SIG-M5 treated with dmso at 0.1 percent for 504 hours (cell line): ENCODE results near the gene CELF1.

Experiments
- DNase-seq: peaks from one replicate; lab custom pipeline; 2025; ENCODE audit not compliant: unreplicated experiment; lab: John Stamatoyannopoulos, UW

CELF1 gene

DNA sequence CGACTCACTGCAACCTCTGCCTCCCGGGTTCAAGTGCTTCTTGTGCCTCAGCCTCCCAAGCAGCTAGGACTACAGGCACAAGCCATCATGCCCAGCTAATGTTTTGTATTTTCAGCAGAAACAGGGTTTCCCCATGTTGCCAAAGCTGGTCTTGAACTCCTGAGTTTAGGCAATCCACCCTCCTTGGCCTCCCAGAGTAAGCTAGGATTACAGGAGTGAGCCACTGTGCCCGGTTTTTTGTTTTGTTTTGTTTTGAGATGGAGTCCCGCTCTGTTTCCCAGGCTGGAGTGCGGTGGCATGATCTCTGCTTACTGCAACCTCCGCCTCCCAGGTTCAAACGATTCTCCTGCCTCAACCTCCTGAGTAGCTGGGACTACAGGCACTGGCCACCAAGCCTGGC, 41.0 kb downstream of the CELF1 start:
- DNase-seq, result no peak

DNA sequence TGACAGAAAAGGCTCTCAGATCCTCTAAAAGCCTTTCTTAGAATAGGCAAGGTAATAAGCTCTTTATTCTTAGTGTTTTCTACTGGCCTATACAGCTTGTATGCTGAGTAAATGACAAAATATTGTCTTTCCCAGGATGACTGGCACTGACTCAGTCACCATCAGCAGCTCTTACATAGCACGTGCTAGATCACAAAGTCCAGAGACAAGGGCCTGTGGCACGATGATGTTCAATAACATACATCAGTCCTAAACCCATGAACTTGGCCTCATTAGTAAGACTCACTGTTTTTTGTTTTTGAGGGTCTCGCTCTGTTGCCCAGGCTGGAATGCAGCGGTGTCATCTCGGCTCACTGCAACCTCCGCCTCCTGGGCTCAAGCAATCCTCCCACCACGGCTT, 42.7 kb downstream of the CELF1 start:
- DNase-seq, result no peak

DNA sequence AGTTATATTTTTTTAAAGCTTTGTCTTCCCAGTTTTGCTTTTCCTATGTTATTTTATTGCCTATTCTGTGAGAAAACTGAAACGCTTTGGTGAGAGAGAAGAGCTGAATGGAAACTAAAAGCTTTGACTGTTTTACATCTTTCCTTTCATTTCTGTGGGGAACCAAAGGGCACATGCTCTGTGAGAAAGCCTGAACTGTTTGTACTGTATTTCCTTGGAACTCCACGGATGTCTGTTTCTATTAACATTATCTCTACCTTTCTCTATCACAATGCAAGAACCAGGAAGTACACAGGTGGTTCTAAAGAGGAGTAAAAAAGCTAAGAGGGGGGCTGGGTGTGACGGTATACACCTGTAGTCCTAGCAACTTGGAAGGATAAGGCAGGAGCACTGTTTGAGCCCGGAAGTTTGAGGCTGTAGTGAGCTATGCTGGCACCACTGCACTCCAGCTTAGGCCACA, 43.8 kb downstream of the CELF1 start:
- DNase-seq, result no peak

DNA sequence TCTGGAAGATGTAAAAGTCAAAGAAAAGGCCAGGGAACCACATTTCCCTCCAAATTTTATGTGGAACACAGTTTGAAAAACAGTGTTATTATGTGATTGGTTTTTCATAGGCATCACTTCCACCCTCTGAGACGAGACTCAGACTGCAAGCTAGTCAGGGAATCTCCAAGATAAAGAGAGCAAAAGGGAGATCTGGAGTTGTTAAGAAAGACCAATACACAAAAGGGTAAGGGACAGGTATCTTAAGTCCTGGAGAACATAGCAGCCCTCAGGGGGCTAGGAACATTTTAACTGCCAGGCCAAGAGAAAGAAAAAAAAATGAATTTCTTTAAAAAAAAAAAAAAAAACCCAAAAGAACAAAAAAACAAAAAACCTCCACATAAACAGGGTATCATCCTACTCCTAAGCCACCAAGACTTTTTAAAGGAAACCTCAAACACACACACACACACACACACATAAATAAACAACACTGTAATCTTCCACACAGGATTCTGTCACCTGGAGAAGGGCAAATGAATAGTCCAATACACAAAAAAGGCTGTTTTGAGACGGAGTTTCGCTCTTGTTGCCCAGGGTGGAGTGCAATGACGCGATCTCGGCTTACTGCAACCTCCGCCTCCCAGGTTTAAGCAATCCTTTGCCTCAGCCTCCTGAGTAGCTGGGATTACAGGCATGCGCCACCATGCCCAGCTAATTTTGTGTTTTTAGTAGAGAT, 44.5 kb downstream of the CELF1 start:
- no peak for DNase-seq

DNA sequence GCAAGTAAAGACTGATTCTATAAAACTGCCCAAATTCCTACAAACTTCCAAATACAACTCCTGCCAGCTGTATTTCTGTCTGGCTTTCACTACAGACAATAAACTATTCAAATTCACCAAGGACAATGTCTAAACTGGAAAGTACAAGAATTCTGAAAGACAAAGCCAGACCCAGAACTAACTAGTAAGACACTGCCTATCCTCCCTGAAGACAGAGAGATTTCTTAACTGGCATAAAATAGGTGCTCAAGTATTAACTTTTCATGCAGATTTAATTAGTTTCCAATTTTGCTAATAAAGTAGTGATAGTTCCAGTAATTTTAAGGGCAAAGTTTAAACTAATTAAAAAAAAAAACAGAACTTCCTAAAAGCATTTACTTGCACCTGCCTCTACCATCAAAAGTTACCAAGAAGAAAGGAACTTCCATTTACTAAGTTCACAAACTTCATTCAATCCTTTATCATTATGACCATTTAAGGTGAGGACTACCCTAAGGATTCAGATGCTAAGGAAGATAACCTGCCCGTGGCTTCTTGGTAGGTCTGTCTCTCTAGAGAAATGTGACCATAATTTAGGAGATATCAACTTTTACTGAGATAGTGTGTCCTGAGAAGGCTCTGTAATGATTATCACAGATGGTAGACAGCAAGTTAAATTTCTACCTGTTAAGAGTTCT, 45.2 kb downstream of the CELF1 start:
- DNase-seq, result no peak

DNA sequence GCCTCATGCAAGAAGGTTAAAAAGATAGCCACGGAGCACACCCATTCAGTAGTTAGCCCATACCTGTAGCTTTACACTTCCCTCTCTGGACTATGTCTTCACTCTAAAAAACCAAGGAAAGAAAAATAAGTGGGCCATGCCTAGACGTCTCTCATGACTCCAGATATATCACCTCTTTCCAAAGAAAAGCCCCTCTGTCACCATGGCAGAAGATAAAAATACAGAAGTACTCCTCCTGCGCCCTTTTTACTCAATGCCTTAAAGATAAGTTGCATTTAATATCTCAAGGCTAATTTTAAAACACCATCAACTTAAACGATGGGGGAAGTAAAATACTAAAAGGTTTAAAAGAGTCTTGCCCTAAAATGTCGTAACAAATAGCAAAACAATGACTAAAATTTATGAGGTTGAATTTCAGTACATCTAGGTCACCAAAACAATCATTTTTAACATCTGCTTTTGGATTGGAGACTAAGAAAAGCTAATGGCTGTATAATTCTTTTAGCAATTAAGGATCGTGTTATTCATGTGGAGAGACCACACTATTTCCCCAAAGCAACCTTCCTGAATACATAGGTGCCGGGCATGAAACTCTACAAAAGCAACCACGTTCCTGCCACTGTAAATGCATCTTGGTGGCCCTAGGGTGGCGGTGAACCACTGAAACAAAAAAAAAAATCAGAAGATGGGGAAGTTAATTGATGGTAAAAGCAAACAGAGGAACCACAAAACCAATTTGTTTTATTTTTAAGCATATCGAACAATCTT, 46.0 kb downstream of the CELF1 start:
- no peak for DNase-seq

DNA sequence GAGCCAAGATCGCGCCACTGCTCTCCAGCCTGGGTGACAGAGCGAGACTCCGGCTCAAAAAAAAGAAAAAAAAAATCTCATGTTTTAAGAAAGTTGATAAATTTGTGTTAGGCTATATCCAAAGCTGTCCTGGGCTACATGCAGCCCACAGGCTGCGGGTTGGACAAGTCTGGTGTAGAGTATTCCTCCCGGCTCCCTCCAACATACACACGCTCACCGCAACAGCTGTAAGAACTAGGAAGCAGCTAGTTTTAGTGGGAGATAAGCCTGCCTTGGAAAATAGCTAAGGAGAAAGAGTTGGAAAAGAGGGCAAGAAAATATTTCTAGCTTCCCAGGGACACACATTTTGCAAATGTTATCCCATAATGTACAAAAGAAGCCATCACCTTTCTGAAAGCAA, 46.6 kb downstream of the CELF1 start:
- DNase-seq, result no peak

DNA sequence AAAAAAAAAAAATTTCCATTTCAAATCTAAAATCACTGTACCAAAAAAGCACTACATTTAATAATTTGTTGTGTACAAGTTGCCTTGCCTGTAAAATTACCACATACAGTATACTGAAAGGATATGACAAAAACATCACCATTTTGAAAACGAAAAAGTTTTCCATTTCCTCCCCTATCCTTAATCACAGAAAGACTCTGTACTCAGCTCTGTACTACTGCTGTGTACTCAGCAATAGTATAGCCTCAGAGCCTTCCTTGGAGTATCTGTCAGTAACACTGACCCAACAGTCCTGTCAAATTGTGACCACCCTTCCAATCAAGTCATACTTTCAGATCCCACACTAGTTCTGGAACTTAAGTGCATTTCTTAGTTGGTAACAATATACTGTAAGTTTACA, 48.0 kb downstream of the CELF1 start:
- no peak for DNase-seq

DNA sequence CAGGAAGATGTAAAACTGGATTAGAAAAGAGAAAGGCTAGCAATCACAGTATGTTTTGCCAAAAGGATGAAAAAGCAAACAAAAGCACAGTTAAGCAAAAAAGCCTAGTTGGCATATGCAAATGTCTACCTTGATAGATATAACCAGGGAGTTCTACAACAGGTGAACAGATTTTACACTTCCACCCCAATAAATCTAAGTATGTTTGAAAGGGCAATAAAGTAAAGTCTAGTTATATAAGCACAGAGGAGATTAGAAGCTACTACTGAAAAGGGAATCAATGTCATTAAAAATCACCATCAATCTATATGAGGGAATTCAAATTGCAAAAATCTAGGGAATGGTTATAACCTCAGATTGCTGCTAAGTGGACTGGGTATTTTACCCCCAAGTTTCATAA, 49.7 kb downstream of the CELF1 start:
- DNase-seq, result no peak

DNA sequence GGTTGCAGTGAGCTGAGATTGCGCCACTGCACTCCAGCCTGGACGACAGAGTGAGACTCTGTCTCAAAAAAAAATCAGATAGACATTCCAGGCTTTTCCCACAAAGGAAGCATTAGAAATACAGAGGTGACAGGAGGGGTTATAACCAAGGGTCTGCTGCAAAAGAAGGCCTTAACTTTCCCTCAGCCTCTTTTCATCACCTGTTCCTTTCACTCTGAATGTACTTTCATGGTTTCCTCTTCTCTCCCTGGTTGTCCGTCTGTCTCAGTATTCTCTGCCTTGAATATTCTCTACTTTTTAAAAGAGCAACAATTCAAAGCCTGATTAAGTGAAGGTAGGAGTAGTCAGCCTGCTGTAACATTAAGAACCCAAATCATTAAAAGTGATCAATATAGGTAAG, 50.2 kb downstream of the CELF1 start:
- no peak for DNase-seq

DNA sequence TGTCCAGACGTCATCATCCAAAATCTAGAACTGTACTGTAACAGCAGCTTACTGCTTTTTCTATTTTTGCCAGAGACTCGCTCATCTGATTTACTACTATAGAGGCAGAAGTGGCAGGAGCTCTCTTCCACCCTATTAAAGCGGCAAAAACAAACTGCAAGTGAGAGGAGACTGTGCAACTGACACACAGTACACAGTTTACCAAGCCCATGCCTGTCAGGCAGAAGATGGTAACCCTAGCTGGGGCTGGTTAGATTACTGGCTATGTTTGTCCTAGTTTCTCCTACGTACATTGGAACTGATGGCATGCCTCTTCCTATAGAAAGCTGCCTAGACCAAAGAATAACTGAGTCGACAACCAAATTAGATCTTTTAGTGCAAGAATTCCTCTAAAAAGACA, 51.8 kb downstream of the CELF1 start:
- DNase-seq, result no peak

DNA sequence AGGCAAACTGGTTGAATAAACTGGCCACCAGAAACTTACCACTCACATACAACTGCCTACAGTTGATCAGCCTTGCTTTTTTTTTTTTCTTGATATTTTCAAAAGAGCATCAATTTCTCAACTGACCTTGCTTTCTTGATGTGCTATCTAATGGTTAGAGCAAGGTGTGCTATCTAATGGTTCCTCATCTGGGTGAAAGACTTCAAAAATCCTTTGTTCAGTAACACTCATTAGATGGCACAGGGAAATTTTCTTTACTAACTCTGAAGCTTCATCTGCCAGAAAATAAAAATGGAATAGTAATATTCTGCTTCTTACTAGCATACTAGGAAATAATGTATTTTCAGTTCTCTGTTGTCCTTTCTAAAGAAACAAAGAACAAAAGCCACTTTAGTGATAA, 52.8 kb downstream of the CELF1 start:
- DNase-seq, result no peak

DNA sequence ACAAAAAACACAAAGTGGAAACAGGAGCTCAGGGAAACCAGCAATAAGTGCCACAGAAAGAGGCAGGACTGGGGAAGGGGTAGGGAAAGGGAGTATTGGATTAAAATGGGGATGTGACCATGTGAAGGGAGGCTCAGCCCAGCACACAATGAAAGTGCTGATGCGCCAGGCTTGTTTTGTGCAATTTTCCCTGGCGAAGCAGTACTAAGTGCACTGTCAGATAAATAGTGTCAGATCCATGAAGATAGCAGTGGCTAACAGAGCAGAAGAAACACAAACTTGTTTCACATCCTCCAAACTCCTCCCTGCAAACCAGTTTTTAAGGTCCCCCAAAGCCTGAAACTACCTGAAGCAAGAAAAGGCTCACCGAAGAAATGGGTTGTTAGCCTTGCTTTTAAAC, 53.3 kb downstream of the CELF1 start:
- DNase-seq, result no peak

DNA sequence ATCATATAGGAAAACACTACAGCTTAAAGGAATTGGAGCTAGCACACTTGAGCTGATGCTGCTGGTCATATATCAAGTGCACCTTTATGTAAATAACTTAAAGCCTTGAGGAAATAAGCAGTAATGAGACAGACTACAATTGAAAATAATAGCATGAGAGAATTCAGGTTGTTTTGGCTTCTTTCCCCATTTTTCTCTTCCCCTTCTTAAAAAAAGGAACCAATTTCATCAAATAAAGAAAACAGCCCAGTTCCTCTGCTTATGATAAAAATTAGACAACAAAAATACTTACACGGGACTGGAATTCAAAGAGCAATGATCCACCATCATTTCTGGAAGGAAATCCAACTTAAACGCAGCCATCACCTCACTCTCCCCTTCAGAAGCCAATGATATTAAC, 53.8 kb downstream of the CELF1 start:
- no peak for DNase-seq

DNA sequence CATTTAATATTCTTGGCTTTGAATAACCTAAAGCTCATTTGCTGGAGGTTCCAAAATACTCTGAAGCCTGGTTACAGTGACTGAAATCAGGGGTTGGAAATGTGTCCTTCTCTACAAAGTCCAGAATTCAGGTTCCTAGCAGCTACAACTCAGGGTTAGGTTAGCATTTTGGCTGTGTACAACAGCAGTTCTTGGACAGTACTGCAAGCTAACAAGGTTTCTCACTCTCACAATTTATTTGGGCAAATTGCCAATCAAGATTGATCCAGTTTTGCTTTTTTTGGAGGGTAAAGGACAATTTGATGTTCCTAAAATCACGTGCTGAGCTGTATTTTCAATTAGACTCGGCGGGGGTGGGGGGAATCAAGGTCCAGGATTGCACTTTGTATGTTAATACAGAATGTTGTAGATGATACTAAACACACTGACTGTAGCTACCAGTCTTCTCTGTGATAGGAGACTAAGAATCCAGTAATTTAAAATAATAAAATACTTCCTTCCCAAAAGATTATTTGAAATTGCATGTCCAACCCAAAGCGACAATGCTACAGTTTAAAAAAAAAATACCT, 54.3 kb downstream of the CELF1 start:
- no peak for DNase-seq

DNA sequence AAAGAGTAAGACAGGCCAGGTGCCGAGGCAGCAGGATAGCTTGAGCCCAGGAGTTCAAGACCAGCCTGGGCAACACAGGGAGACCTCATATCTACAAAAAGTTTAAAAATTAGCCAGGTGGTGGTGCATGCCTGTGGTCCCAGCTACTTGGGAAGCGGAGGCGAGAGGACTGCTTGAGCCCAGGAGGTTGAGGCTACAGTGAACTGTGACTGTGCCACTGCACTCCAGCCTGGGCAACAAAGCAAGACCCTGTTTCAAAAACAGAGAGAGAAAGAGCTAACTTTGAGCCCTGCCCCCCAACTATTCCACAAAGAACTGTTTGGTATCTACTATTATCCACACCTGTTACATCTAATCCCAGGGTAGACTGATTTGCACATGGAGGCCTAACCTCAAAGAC, 54.8 kb downstream of the CELF1 start:
- no peak for DNase-seq

DNA sequence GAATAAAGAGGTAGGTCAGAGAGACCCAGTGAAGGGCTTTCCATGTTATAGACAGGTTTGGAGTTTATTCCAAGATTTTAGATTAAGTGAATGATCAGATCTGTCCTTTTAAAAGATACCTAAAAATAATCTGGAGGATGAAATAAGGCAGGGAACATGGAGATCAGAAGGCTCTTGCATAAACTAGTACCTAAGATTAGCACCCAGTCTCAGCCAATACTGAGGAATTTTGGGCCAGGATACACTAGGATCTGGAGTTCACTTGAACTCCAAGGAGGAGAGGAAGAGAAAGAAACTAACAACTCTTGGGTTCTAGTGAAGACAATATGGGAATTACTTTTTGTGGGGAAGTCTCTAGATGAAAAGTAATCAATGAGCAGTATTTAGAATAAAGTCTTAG, 56.1 kb downstream of the CELF1 start:
- DNase-seq, result no peak

DNA sequence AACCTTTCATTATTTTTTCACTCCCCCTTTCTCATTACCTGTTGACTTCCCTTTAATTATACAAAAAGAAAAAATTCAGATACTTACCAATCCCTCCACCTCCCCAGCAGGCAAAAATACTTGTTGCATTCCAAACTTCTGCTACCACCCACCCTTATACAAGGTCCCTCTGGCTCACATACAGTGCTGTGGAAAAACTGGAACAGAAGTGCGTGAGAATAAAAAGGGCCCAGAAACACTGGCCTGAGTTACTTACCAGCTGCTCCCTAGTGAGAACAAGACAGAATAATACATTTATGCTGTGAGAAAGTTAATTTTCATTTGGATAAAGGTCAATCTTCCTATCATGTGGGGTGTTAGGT, 57.1 kb downstream of the CELF1 start:
- DNase-seq, result no peak

DNA sequence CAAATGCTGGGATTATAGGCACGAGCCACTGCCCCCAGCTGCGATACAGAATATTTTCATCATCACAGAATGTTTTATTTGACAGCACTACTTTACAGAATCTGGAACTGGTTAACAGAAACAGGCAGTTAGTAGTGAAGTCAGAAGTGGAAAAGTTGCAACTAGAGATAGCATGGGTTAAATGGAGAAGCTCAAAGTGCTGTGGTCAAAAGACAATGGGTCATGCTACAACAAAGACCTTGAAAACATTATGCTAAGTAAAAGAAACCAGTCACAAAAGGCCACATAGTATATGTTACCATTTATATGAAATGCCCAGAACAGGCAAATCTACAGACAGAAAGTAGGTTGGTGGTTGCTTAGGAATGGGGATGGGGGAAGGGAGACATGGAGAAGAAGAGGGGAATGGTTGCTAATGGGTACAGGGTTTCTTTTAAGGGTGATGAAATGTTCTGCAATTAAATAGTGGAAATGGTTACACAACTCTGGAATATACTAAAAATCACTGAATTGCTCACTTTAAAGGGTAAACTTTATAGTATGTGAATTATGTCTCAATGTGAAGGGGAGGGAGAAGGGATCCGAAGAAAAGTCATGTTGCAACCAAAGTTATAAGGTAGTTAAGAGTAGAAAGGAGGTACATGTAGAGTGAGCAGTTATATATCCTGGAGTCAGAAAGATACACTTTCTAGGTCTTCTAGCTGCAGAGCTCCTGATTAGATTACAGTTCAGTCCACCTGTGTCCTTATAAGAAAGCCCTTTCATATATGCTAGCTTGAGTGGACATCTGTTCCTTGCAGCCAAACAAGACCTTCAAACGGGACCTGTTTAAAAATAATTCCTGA, 57.7 kb downstream of the CELF1 start:
- no peak for DNase-seq

DNA sequence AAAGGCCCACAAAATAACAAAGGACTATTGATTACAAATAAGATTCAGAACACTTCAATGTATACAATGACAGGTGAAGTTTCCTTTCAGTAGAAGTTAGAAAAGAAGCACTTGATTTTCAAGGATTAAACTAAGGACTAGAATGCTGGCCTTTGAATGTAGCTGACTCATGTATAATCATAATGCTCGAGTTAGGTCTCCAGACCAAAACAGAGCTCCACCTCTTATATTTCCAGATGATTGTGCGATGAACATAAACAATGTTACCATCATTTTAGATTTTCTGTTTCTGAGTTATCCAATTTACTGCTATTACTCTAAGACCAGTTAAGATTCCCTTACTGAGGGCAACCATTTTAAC, 63.6 kb downstream of the CELF1 start:
- DNase-seq, result no peak
